Liver (tissue), 9 donors: ENCODE measurements around the gene GPR179. TPM values are rescaled to one million over a fixed set of nuclear protein-coding genes. Genes with fewer than 3 reads are reported as not detected.

Experiments
- DNase-seq: peaks from one replicate; pipeline ENCODE4 v3.0.0-alpha.2; 2017; ENCODE audit warnings: low spot score
- H3K27ac ChIP-seq, 2 donors: one replicate each; pipeline ENCODE4 v1.7.0; 2013; ENCODE audit warnings: inconsistent platforms in 2 of 2, low read length in 2 of 2, control low read depth in 1 of 2, low read depth in 1 of 2, mild to moderate bottlenecking in 1 of 2
- H3K27me3 ChIP-seq, 4 donors: one replicate each; pipeline versions ENCODE4 v1.6.1 to v1.7.0; 2013; ENCODE audit warnings: low read length in 3 of 4, inconsistent platforms in 1 of 4, mild to moderate bottlenecking in 1 of 4, moderate library complexity in 1 of 4; ENCODE audit not compliant: control insufficient read depth in 4 of 4, insufficient read depth in 4 of 4
- H3K36me3 ChIP-seq, 4 donors: one replicate each; pipeline versions ENCODE4 v1.6.1 to v1.7.0; 2013; ENCODE audit warnings: low read length in 3 of 4, mild to moderate bottlenecking in 3 of 4, low read depth in 1 of 4, moderate library complexity in 1 of 4; ENCODE audit not compliant: control insufficient read depth in 4 of 4, insufficient read depth in 3 of 4
- H3K4me1 ChIP-seq, 4 donors: one replicate each; pipeline versions ENCODE4 v1.6.1 to v1.7.0; 2013; ENCODE audit warnings: low read length in 3 of 4, mild to moderate bottlenecking in 3 of 4, moderate library complexity in 1 of 4; ENCODE audit not compliant: control insufficient read depth in 4 of 4, insufficient read depth in 4 of 4
- H3K4me3 ChIP-seq, 3 donors: one replicate each; pipeline versions ENCODE4 v1.6.1 to v1.7.0; 2013; ENCODE audit warnings: low read length in 3 of 3, control low read depth in 1 of 3, low read depth in 1 of 3, mild to moderate bottlenecking in 1 of 3
- H3K9ac ChIP-seq, 2 donors: one replicate each; pipeline ENCODE4 v1.7.0; 2013; ENCODE audit warnings: low read length in 2 of 2, mild to moderate bottlenecking in 2 of 2, moderate library complexity in 2 of 2, control low read depth in 1 of 2, low read depth in 1 of 2
- H3K9me3 ChIP-seq, 4 donors: one replicate each; pipeline versions ENCODE4 v1.6.1 to v1.7.0; 2013; ENCODE audit warnings: low read length in 3 of 4; ENCODE audit not compliant: control insufficient read depth in 4 of 4
- ATF3 ChIP-seq: IDR thresholded peaks from 2 replicates; pipeline ENCODE4 v1.6.1; 2016; ENCODE audit warnings: antibody characterized with exemption
- CTCF ChIP-seq: fragments of 150-350 bp; IDR thresholded peaks from 2 replicates; pipeline ENCODE4 v1.5.1; 2017; ENCODE audit warnings: improper control_type of control experiment, low read depth, low read length; ENCODE audit not compliant: missing input control
- EGR1 ChIP-seq, 2 donors: IDR thresholded peaks; 2 replicates each; pipeline ENCODE4 v1.6.1; 2016 to 2018; ENCODE audit warnings: antibody characterized with exemption in 2 of 2, low read depth in 2 of 2
- FOXA1 ChIP-seq: IDR thresholded peaks from 2 replicates; pipeline ENCODE4 v1.6.1; 2016; ENCODE audit warnings: antibody characterized with exemption
- FOXA2 ChIP-seq: IDR thresholded peaks from 2 replicates; pipeline ENCODE4 v1.6.1; 2016; ENCODE audit warnings: antibody characterized with exemption
- GABPA ChIP-seq, 2 donors: IDR thresholded peaks in 1 of 2; conservative IDR thresholded peaks in 1 of 2; 2 replicates each; pipeline ENCODE4 v1.6.1; 2016; ENCODE audit warnings: antibody characterized with exemption in 2 of 2, mild to moderate bottlenecking in 1 of 2, moderate library complexity in 1 of 2
- HNF4A ChIP-seq, 2 donors: conservative IDR thresholded peaks; 2 replicates each; pipeline ENCODE4 v1.6.1; 2016; ENCODE audit warnings: antibody characterized with exemption in 2 of 2, mild to moderate bottlenecking in 2 of 2
- HNF4G ChIP-seq: IDR thresholded peaks from 2 replicates; pipeline ENCODE4 v1.6.1; 2016; ENCODE audit warnings: antibody characterized with exemption
- JUND ChIP-seq, 2 donors: IDR thresholded peaks; 2 replicates each; pipeline ENCODE4 v1.6.1; 2016; ENCODE audit warnings: antibody characterized with exemption in 2 of 2
- MAX ChIP-seq: IDR thresholded peaks from 2 replicates; pipeline ENCODE4 v1.6.1; 2016; ENCODE audit warnings: antibody characterized with exemption
- NR2F2 ChIP-seq: IDR thresholded peaks from 2 replicates; pipeline ENCODE4 v1.6.1; 2016; ENCODE audit warnings: antibody characterized with exemption
- RAD21 ChIP-seq, 2 donors: IDR thresholded peaks; 2 replicates each; pipeline ENCODE4 v1.6.1; 2016; ENCODE audit warnings: antibody characterized with exemption in 2 of 2, mild to moderate bottlenecking in 2 of 2
- REST ChIP-seq: IDR thresholded peaks from 2 replicates; pipeline ENCODE4 v1.6.1; 2016; ENCODE audit warnings: antibody characterized with exemption, mild to moderate bottlenecking
- RXRA ChIP-seq, 2 donors: IDR thresholded peaks; 2 replicates each; pipeline ENCODE4 v1.6.1; 2017 to 2018; ENCODE audit warnings: antibody characterized with exemption in 2 of 2, mild to moderate bottlenecking in 1 of 2
- SP1 ChIP-seq: IDR thresholded peaks from 2 replicates; pipeline ENCODE4 v1.6.1; 2018; ENCODE audit warnings: antibody characterized with exemption, mild to moderate bottlenecking
- TAF1 ChIP-seq: conservative IDR thresholded peaks from 2 replicates; pipeline ENCODE4 v1.6.1; 2016; ENCODE audit warnings: antibody characterized with exemption, mild to moderate bottlenecking
- YY1 ChIP-seq: IDR thresholded peaks from 2 replicates; pipeline ENCODE4 v1.6.1; 2016; ENCODE audit warnings: antibody characterized with exemption, mild to moderate bottlenecking
- ZBTB33 ChIP-seq: IDR thresholded peaks from 2 replicates; pipeline ENCODE4 v1.6.1; 2016; ENCODE audit warnings: antibody characterized with exemption
- WGBS: extraction: QIAGEN DNeasy Blood & Tissue Kit; methylation state at CpG from one replicate; pipeline ENCODE4 v1.1.7; 2013; 5-methylcytosine and 5-hydroxymethylcytosine counted together
- polyA plus RNA-seq, 2 donors: library from polyadenylated mRNA; stranded (reverse) in 1 of 2; unstranded in 1 of 2; fragments of 200-250 nt in 1 of 2; fragments of >200 nt in 1 of 2; fragmentation: Nextera tagmentation in 1 of 2; extraction: Ambion mirVana in 1 of 2; gene quantifications; one replicate each; pipeline versions ENCODE4 v1.2.1 to v1.2.3, GENCODE V29; 2013 to 2015
- total RNA-seq, 2 donors: library from RNA; depleted of rRNA; stranded (reverse); fragments of >200 nt; gene quantifications; one replicate each; pipeline ENCODE4 v1.2.3, GENCODE V29; 2014
- donor health status: healthy.
- donor health status: healthy.
- donor health status: healthy.
- donor health status: healthy.
- donor health status: healthy.

GPR179 gene
- total and polyA plus RNA-seq, 4 donors: under 0.01 to 0.05 (median 0.01) TPM; not detected in 1

- TF ChIP-seq RXRA (IDR thresholded peaks at IDR 0.05): no peak
- TF ChIP-seq HNF4A (conservative IDR thresholded peaks at IDR 0.05): no peak
- no peak for TF ChIP-seq RAD21 (IDR thresholded peaks at IDR 0.05)
- TF ChIP-seq GABPA (IDR thresholded peaks at IDR 0.05 in 1 of 2, conservative IDR thresholded peaks at IDR 0.05 in 1 of 2): no peak
- no peak for TF ChIP-seq FOXA1
- no peak for TF ChIP-seq EGR1 (IDR thresholded peaks at IDR 0.05; ENCODE audit: low read depth in 2 of 2)
Observed at GRCh38 chr17:38317081-38317480, 26.7 kb downstream of the GPR179 start (continued).

GRCh38 chr17:38315497-38315896 lies 28.3 kb downstream of the GPR179 start:
- Histone ChIP-seq H3K36me3 (peaks cover 3 to 18% (median 12%) of the 10 kb centered on the region in 4 donors), H3K9ac (no peak overlapping the region), H3K9me3 (no peaks in the 10 kb centered on the region), H3K4me1 (no peaks in the 10 kb centered on the region), H3K27me3 (no peaks in the 10 kb centered on the region), H3K4me3 (no peak overlapping the region), H3K27ac (no peak overlapping the region)
- TF ChIP-seq ZBTB33 (no peak), RAD21 (IDR thresholded peaks at IDR 0.05) (no peak), NR2F2 (no peak), FOXA2 (no peak), RXRA (IDR thresholded peaks at IDR 0.05) (no peak), HNF4A (conservative IDR thresholded peaks at IDR 0.05) (no peak), TAF1 (no peak), EGR1 (IDR thresholded peaks at IDR 0.05; ENCODE audit: low read depth in 2 of 2) (no peak), CTCF (no peak), MAX (no peak), GABPA (IDR thresholded peaks at IDR 0.05 in 1 of 2, conservative IDR thresholded peaks at IDR 0.05 in 1 of 2) (no peak), YY1 (no peak), SP1 (no peak), HNF4G (no peak), FOXA1 (no peak), REST (no peak), JUND (IDR thresholded peaks at IDR 0.05) (no peak), ATF3 (no peak)
- no peak for DNase-seq
- WGBS: 66% methylated on average over 3 of the region's 3 CpGs
